Measurements from ENCODE around the gene BMP8A.

Gene BMP8A

GRCh38 chr1:39573097-39573465 lies 81.6 kb downstream of the BMP8A start:
- no peak for DNase-seq

DNA sequence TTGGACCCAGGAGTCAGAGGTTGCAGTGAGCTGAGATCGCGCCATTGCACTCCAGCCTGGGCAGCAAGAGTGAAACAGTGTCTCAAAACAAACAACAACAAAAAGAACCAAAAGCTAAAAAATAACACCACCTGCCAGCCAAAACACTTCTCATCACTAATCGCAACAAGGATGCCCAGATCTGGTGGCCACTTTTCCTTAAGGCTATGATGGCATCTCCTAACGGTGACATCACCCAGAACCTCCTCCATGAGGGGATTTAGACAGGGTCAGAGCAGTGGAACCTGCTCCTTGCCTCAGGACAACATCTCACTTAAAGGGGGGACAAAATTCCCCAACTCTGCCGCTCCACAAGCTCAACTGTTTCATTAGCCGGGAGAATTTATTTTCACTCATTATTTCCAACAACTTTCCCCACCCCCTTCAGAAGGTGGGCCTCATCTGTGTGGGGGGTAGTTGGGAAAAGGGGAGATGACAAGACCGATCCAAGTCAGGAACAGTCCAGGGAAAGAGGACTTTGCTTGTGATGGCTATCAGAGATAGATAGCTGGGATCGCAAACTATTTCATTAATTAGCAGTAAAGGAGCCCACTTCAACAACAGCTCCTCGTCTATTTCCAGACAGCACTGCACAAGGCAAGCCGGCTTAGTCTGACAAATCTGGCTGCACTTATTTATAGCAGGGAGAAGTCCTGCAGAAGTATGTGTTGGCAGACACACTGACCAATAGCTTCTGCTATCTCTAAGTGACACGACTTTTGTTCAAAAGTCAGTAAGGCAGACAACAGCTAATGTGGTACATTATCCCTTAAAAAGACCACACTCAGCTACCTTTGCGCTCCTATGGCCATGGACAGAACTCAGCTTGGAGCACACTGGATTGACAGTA lies 82.5 kb downstream of the BMP8A start:
- DNase-seq, result no peak

DNA sequence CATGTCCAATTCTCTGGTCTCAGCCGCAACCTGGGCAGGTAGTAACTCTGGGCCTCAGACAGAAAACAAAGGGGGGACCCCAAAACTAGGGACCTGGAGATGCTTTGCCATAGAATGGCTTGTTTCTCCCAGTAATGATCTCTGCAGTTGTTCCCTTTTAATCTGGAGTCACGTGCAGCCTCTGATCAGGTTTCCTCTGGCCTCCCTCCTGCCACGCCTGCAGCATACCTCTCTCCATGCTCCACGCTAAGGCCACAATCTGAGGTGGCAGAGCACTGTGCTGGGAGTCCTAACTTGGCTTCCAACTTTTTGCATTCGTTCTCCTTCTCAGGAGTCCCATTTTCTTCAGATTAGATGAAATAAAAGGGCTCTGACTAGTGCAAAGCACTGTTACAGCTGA lies 83.2 kb downstream of the BMP8A start:
- DNase-seq, result no peak

Measured in T-helper 9 cell (primary cell).